ENCODE results near the gene TAAR8. TPM values are rescaled to one million over a fixed set of nuclear protein-coding genes. Genes with fewer than 3 reads are reported as not detected.

TAAR8 gene
- total and polyA plus RNA-seq, 2 of the 13 experiments (the other 11 are each of a cell fraction or from before 2014, with no cell fraction given): 0.07 TPM; not detected in 1

GRCh38 chr6:132527791-132528190, 24.7 kb upstream of the TAAR8 start:
- Histone ChIP-seq H3K27ac (ENCODE audit: extremely low read length, insufficient read depth, low read length) (no peak overlapping the region), H4K20me1 (ENCODE audit: insufficient read depth, low read length) (no peaks in the 10 kb centered on the region), H3K9me3 (ENCODE audit: low read length) (no peaks in the 10 kb centered on the region), H2AFZ (ENCODE audit: low read length) (no peak overlapping the region), H3K9ac (ENCODE audit: insufficient read depth, low read depth, low read length) (no peak overlapping the region), H3K4me3 (replicated peaks in 1 of 3; ENCODE audit: insufficient read depth in 1 of 3, low read depth in 2 of 3, low read length in 3 of 3) (no peak overlapping the region), H3K4me1 (ENCODE audit: insufficient read depth, low read length) (peaks cover 11% of the 10 kb centered on the region; the same call in 1 of the 2 replicates), H3K27me3 (ENCODE audit: control insufficient read depth in 1 of 2, insufficient read depth in 2 of 2, low read length in 2 of 2) (peaks cover 0 to 6% of the 10 kb centered on the region in 2 experiments; a peak in 2 of 5 replicates), H3K4me2 (ENCODE audit: low read depth, low read length) (no peak overlapping the region), H3K79me2 (ENCODE audit: insufficient read depth, low read length) (no peaks in the 10 kb centered on the region), H3K36me3 (replicated peaks in 1 of 2; ENCODE audit: control insufficient read depth in 1 of 2, insufficient read depth in 2 of 2, low read length in 2 of 2) (no peaks in the 10 kb centered on the region)
- POLR2A ChIA-PET: no interaction called here
- no peak for DNase-seq (ENCODE audit: low spot score)
- CTCF ChIA-PET (ENCODE audit: low intra/inter-chr PET ratio, low total read pairs): no interaction called here
- no TSS peak for BruUV-seq (replicated peaks)
- TF ChIP-seq, protein P1, sequence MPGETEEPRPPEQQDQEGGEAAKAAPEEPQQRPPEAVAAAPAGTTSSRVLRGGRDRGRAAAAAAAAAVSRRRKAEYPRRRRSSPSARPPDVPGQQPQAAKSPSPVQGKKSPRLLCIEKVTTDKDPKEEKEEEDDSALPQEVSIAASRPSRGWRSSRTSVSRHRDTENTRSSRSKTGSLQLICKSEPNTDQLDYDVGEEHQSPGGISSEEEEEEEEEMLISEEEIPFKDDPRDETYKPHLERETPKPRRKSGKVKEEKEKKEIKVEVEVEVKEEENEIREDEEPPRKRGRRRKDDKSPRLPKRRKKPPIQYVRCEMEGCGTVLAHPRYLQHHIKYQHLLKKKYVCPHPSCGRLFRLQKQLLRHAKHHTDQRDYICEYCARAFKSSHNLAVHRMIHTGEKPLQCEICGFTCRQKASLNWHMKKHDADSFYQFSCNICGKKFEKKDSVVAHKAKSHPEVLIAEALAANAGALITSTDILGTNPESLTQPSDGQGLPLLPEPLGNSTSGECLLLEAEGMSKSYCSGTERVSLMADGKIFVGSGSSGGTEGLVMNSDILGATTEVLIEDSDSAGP (CRISPR knock-in tag; IDR thresholded peaks at IDR 0.05; ENCODE audit: borderline replicate concordance): no peak
- no peak for TF ChIP-seq JUND (CRISPR knock-in tag; IDR thresholded peaks at IDR 0.05)
- no peak for TF ChIP-seq PHF5A (CRISPR knock-in tag; IDR thresholded peaks at IDR 0.05; ENCODE audit: low read depth, unreplicated experiment)
- TF ChIP-seq CENPX (CRISPR knock-in tag; IDR thresholded peaks at IDR 0.05): no peak
- TF ChIP-seq ZNF660 (CRISPR knock-in tag; IDR thresholded peaks at IDR 0.05; ENCODE audit: borderline replicate concordance, low read depth): no peak
- TF ChIP-seq ZBTB38 (CRISPR knock-in tag; IDR thresholded peaks at IDR 0.05): no peak
- TF ChIP-seq ZNF713 (CRISPR knock-in tag; IDR thresholded peaks at IDR 0.05): no peak
- no peak for TF ChIP-seq BCL6 (CRISPR knock-in tag; IDR thresholded peaks at IDR 0.05)
- no peak for TF ChIP-seq NRL (CRISPR knock-in tag; IDR thresholded peaks at IDR 0.05; ENCODE audit: borderline replicate concordance)
- no peak for ATAC-seq
- 43% methylated on average over 6 of the region's 6 CpGs for WGBS (ENCODE audit: low lambda C conversion rate)
- FAIRE-seq: no peak
- in situ Hi-C loops (cut with HindIII; ENCODE audit: extremely low pct_ligation_motif_present, low pct_unique_long_range_greater_than_20kb): no loop called here
- intact Hi-C loops (cut with micrococcal nuclease; ENCODE audit: unreplicated experiment): no loop called here

Data from HepG2 (cell line).